Stimulated activated CD4-positive, alpha-beta T cell treated with anti-CD3 and anti-CD28 coated beads, Interleukin-15, amount 100 ng/mL, for 1 hour (primary cell): ENCODE results near the gene POLR1D.

ENCODE experiments used
- DNase-seq, 2 donors: peaks; one replicate each; pipeline ENCODE4 v3.0.0-alpha.2; 2020; ENCODE audit warnings: low read depth in 1 of 2, low spot score in 1 of 2

POLR1D gene

DNA sequence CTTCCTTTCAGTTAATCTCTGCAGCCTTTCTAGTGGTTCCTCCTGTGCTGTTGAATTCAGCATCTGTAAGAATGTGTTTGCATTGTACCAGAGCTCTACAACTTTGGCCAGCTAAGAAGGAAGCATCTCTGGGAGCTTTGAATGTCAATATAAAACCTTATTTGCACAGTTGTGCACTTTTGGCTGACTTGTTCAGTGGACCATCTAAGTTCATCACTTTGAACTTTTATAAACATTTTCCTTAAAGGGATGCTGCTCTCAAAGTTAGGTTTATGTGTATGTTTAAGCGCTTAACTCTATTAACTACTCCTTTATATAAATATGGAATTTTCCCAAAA is 15.6 kb downstream of the POLR1D start:
- DNase-seq, result no peak

GRCh38 chr13:27638001-27638400 is 16.3 kb downstream of the POLR1D start:
- no peak for DNase-seq

- DNase-seq, result no peak
Measured at GRCh38 chr13:27638521-27638920, 16.8 kb downstream of the POLR1D start.

DNA sequence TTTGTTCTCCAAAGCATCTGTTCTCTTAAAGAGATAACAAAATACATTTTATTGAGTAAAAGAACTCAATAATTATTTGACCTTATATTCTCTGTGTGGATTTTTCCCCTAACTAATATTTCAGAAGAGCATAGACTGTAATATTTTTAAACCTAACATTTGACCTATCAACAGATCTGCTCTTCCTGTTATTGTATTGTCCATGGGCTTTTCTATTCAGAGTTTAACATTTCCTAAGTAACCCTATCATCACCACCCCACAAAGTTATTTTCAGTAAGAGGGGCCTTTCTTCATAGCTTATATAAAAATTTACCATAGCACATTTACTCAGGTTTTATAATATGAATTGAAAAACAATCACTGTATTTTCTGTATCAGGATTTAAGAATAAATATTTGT is 17.5 kb downstream of the POLR1D start:
- DNase-seq, result no peak

- no peak for DNase-seq
Measured at GRCh38 chr13:27641711-27642502, 20.2 kb downstream of the POLR1D start.

- no peak for DNase-seq
Measured at GRCh38 chr13:27643334-27644132, 21.8 kb downstream of the POLR1D start.

DNA sequence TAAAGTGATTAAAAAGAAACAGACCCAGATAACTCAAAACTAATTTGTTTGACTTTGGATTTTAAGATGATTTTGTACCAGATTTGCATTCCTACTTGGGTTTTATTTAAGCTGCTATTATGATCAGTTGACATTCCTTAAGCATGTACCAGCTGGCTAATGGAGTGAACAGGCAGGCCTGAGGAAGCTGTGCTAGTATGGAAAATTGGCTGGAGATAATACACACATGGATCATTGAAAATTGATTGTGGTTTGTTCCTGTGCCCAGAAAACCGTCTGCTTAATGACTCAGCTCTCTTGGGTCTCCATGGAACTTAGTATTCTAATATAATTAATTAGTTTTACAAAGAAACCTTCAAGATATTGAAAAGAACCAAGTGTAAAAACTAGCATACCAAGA is 22.6 kb downstream of the POLR1D start:
- no peak for DNase-seq

- DNase-seq, result no peak
Measured at GRCh38 chr13:27650312-27650711, 28.6 kb downstream of the POLR1D start.

- DNase-seq, result no peak
Measured at GRCh38 chr13:27654059-27654458, 32.4 kb downstream of the POLR1D start.

- no peak for DNase-seq
Measured at GRCh38 chr13:27654816-27655215, 33.1 kb downstream of the POLR1D start.

DNA sequence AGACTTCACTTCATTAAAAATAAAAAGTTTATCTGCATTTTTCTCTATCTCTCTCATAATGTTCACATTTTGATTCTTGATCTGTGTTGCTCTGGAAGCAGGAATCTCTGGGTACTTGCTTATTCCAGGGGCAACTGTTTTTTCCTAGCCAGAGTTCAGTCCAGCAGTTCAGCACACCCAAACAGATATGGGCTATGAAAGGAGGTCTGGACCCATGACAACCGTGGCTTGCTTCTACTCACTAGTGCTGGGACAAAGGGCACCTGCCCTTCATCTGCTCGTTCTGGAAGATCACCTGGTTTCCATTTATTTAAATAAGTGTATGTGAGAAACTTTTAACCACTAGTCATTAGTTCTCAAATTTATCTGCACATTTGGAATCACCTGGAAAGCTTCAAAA is 36.0 kb downstream of the POLR1D start:
- no peak for DNase-seq

GRCh38 chr13:27658546-27658945 is 36.9 kb downstream of the POLR1D start:
- no peak for DNase-seq

DNA sequence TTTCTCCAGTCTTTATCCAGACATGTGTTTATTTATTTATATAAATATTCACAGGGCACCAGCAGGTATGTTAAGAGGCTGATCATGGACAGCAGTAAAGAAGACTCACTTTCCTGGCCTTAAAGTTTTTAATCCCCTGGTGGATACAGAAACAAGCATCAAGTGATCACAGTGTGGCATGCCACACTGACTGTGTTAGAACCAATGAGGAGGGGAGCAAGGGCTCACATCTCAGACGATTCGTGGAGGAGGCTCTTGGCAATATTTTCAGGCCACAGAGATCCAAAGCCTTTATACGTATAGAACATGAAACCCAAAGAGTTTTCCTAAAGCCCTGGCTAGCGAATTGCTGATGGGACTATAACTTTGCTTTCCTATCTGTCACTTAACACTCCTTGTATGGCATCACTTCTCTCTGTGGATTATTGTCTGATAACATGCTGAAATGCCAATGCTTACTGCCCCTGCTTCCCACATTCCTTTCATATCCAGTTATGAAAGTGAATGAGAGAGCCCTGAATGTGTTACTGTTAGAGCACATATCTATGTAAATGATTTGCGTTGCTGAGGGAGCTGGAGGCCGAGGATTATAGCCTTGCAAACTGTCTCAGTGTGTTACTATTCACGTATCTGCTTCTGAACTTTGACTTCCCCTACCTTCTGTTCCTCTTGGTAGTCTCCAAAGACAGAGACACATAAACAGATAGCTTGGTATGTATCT is 37.6 kb downstream of the POLR1D start:
- DNase-seq, result no peak

- DNase-seq, result no peak
Measured at GRCh38 chr13:27660511-27660910, 38.8 kb downstream of the POLR1D start.

- DNase-seq, result no peak
Measured at GRCh38 chr13:27661017-27661416, 39.3 kb downstream of the POLR1D start.

GRCh38 chr13:27662738-27663470 is 41.2 kb downstream of the POLR1D start:
- DNase-seq, result no peak

GRCh38 chr13:27663947-27664346 is 42.3 kb downstream of the POLR1D start:
- DNase-seq, result no peak

- DNase-seq, result no peak
Measured at GRCh38 chr13:27665333-27665732, 43.6 kb downstream of the POLR1D start.

- no peak for DNase-seq
Measured at GRCh38 chr13:27665761-27666160, 44.1 kb downstream of the POLR1D start.

GRCh38 chr13:27666951-27667350 is 45.3 kb downstream of the POLR1D start:
- DNase-seq, result no peak

DNA sequence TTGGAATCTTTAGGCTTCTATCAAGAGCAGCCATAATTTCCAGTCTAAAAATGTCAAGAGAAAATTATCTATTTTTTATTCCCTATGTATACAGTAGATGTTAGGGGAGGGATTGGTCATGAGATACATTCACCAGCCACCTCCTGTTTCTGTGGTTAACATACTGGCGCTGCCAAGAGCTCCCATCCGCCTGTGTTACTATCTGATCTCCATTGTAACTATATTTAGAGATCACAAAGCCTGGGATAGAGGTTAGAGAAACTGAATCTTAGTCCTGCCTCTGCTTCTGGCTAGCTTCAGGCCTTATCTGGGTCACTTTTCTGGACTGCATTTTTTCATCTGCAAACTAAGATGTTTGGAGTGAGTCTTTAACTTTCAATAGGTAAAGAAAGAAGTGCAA is 46.3 kb downstream of the POLR1D start:
- no peak for DNase-seq
